ENCODE measurements around the gene DENND2D. TPM values are rescaled to one million over a fixed set of nuclear protein-coding genes. Genes with fewer than 3 reads are reported as not detected.

DENND2D gene
- total RNA-seq, 1 experiment from 2014 or later = 0.11 TPM

- Mint-ChIP-seq H3K9me3 (no peaks in the 10 kb centered on the region), H3K27me3 (ENCODE audit: low read depth) (no peaks in the 10 kb centered on the region), H3K4me3 (no peak overlapping the region), H3K27ac (no peak overlapping the region), H3K4me1 (peaks cover 9 to 13% of the 10 kb centered on the region in 2 experiments; a peak in 3 of 4 replicates), H3K36me3 (ENCODE audit: insufficient read depth in 1 of 3, low read depth in 3 of 3) (peaks cover 5 to 28% (median 6%) of the 10 kb centered on the region in 3 experiments; a peak in 5 of 7 replicates)
- H4K20me1 ChIP-seq (ENCODE audit: control insufficient read depth, insufficient read depth, insufficient read length) = no peaks in the 10 kb centered on the region
- H2BK15ac ChIP-seq (ENCODE audit: low read depth, low read length) = no peak overlapping the region
- no peak overlapping the region for H4K5ac ChIP-seq (ENCODE audit: insufficient read length, low read depth, low read length)
- H3K9ac ChIP-seq (ENCODE audit: extremely low read depth, insufficient read length, low read length) = no peak overlapping the region
- H3K9me3 ChIP-seq (ENCODE audit: control insufficient read depth, low read depth, low read length) = no peaks in the 10 kb centered on the region
- no peak overlapping the region for H3K14ac ChIP-seq (ENCODE audit: insufficient read depth, low read length)
- TF ChIP-seq, protein P1, sequence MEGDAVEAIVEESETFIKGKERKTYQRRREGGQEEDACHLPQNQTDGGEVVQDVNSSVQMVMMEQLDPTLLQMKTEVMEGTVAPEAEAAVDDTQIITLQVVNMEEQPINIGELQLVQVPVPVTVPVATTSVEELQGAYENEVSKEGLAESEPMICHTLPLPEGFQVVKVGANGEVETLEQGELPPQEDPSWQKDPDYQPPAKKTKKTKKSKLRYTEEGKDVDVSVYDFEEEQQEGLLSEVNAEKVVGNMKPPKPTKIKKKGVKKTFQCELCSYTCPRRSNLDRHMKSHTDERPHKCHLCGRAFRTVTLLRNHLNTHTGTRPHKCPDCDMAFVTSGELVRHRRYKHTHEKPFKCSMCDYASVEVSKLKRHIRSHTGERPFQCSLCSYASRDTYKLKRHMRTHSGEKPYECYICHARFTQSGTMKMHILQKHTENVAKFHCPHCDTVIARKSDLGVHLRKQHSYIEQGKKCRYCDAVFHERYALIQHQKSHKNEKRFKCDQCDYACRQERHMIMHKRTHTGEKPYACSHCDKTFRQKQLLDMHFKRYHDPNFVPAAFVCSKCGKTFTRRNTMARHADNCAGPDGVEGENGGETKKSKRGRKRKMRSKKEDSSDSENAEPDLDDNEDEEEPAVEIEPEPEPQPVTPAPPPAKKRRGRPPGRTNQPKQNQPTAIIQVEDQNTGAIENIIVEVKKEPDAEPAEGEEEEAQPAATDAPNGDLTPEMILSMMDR (conservative IDR thresholded peaks at IDR 0.05) = no peak
- H3K4me1 ChIP-seq (ENCODE audit: insufficient read depth, low read length) = no peaks in the 10 kb centered on the region
- no peaks in the 10 kb centered on the region for H3K79me1 ChIP-seq (ENCODE audit: insufficient read depth, low read depth, low read length, poor library complexity, severe bottlenecking)
- no peak overlapping the region for H2BK20ac ChIP-seq (ENCODE audit: low read depth, low read length, poor library complexity, severe bottlenecking)
- H3K4me2 ChIP-seq (ENCODE audit: insufficient read depth, insufficient read length, low read length) = no peak overlapping the region
- H2AK5ac ChIP-seq (ENCODE audit: insufficient read length, low read length) = no peak overlapping the region
- no peaks in the 10 kb centered on the region for H3K79me2 ChIP-seq (ENCODE audit: insufficient read depth, low read length)
- no peak overlapping the region for H3K23ac ChIP-seq (ENCODE audit: insufficient read length, low read depth, low read length)
- DNase-seq = no peak
- no peak overlapping the region for H2AFZ ChIP-seq (ENCODE audit: low read length)
- no peak overlapping the region for H3K56ac ChIP-seq (ENCODE audit: insufficient read length, low read depth, low read length)
- no peak overlapping the region for H2BK120ac ChIP-seq (ENCODE audit: low read depth, low read length, poor library complexity, severe bottlenecking)
- no peak overlapping the region for H3K27ac ChIP-seq (ENCODE audit: insufficient read length, low read depth, low read length)
- no peaks in the 10 kb centered on the region for H3K23me2 ChIP-seq (ENCODE audit: insufficient read length, low read depth, low read length, poor library complexity, severe bottlenecking)
- no peak overlapping the region for H3K4ac ChIP-seq (ENCODE audit: low read depth, low read length)
- WGBS (ENCODE audit: extremely low coverage, insufficient read length, low lambda C conversion rate) = no CpG with 5 or more reads among the region's 2 CpGs
- H2BK12ac ChIP-seq (ENCODE audit: insufficient read length, low read depth, low read length) = no peak overlapping the region
- H4K8ac ChIP-seq (replicated peaks; ENCODE audit: insufficient read length, low read depth, low read length) = no peak overlapping the region
- H3K27me3 ChIP-seq (ENCODE audit: insufficient read depth, low read length) = no peaks in the 10 kb centered on the region; the same call in 1 of the 2 replicates
- H2BK5ac ChIP-seq (ENCODE audit: insufficient read length, low read length) = no peak overlapping the region
- H3T11ph ChIP-seq (ENCODE audit: low read length) = no peak overlapping the region
- H4K91ac ChIP-seq (ENCODE audit: insufficient read length, low read depth, low read length) = no peak overlapping the region
- H3K18ac ChIP-seq (ENCODE audit: insufficient read length, low read depth, low read length) = no peak overlapping the region
Measured at GRCh38 chr1:111190931-111191451, 9.5 kb downstream of the DENND2D start.

Data from H9 (cell line).